Daoy (cell line): ENCODE data around the gene SYNDIG1. TPM values are rescaled to one million over a fixed set of nuclear protein-coding genes. Genes with fewer than 3 reads are reported as not detected.

ENCODE experiments used
- DNase-seq: peaks from one replicate; pipeline ENCODE4 v3.0.0-alpha.2; 2015; ENCODE audit warnings: low read depth
- total RNA-seq: library from RNA; depleted of rRNA; stranded (reverse); fragments of >200 nt; shearing (Covaris generic); gene quantifications from 2 replicates; pipeline ENCODE4 v1.2.3, GENCODE V29; 2014

The SYNDIG1 gene
- total RNA-seq, 1 experiment from 2014 or later: 0.91 TPM

- DNase-seq: no peak
Observed at GRCh38 chr20:24583169-24583792, 113.9 kb downstream of the SYNDIG1 start.

DNA sequence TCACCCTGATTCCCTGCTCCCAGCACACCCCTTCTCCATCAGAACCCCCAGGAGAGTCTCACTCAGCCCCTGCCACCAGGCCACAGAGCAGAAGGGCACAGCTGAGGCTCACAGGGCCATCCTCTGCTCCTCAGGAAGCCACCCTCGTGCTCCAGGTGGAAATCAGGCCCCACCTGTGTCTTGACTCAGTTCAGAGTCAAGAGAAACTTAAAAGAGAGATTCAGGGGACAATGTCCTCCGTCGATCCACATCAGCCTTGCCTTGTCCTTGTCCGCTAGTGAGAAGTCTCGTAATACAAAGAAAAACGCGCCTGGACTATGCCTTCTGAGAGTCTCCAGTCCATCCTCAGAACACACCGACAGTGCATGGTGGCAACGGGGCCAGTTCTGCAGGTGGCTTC, 114.6 kb downstream of the SYNDIG1 start:
- DNase-seq: no peak

GRCh38 chr20:24584538-24585356, 115.3 kb downstream of the SYNDIG1 start:
- no peak for DNase-seq

DNA sequence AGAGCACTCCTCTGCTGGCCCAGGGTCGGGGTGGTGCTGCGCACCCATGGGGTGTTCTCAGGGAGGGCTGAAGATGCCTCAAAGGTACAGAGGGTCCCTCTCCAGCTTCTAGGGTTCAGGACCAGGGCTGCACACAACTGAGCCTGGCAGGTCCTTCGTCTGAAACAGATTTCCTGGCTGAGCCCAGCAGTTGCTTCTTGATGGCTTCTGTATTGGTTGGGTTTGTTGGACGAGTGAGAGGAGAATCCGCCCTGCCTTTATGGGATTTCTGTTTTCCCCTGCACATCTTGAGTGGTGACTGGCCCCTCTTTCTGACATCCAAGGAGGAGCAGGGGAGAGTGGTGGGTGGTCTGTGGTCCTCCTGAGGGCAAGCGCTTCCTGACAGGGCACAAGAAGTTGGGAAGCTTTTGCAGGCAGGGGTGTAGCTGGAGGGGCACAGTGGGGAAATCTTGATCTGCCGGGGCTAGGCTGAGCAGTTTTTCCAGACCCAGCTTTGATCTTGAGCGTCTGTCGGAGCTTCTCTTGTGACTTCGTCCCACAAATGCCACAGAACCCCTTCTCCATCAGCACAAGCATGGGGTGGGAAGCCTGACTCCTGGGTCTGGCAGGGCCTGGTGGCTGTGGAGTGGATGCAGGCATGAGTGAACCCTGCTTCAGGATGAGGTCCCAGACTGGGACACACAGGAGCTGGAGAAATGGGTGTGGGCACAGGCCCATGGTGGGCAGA, 116.5 kb downstream of the SYNDIG1 start:
- DNase-seq: no peak

DNA sequence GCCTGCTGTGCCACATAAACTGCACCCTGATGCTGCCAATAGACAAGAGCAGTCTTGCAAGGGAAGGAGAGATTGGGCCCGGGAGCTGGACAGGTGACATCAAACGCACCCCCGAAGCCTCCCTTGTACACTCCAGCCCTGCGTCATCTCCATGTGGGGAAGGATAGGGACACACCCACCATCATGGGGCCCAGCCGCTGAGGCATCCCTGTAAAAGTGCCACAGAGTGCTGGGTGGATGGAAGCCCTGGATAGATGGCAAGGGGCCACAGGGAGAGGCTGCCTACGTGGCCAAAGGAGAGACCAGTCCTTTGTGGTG, 117.1 kb downstream of the SYNDIG1 start:
- DNase-seq: no peak

GRCh38 chr20:24587384-24588046, 118.1 kb downstream of the SYNDIG1 start:
- DNase-seq: no peak

- DNase-seq: no peak
Observed at GRCh38 chr20:24588047-24588635, 118.7 kb downstream of the SYNDIG1 start.

- no peak for DNase-seq
Observed at GRCh38 chr20:24588725-24589340, 119.4 kb downstream of the SYNDIG1 start.

GRCh38 chr20:24589381-24589780, 120.0 kb downstream of the SYNDIG1 start:
- no peak for DNase-seq

GRCh38 chr20:24589815-24590177, 120.4 kb downstream of the SYNDIG1 start:
- DNase-seq: no peak

DNA sequence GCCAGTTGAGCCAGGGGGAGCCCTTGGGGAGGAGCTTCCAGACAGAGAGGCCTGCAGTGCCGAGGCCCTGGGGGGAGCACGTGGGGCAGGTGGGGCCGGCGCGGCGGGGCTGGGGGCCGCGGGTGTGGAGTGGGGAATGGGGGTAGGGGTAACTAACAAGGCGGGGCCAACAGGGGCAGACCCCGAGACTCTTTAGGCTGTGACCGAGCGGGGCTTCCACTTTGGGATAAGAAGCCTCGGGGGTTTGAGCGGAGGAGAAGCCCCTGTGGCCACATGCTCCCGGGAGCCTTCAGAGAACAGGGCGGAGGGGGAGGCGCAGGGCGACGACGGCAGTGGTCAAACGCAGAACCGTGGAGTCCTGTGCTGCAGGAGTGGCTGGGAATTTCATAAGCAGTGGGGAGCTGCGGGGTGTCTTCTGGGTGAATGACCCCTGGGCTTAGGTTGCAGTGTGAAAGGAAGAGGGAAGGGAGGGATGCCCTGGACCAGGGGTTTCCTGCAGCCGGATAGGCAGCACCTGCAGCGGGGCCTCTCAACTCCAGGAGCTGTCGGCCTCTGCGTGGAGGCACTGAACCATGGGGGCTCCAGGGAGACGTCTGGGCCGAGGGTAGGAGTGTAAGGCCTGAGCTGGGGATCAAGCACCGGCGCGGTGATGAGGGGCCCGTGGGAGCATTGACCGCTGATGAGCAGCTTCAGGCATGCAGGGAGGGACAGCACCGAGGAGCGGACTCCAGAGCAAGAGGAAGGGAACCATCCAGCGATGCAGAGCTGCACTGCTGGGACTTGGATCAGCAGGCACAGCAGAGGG, 121.0 kb downstream of the SYNDIG1 start:
- DNase-seq: no peak

DNA sequence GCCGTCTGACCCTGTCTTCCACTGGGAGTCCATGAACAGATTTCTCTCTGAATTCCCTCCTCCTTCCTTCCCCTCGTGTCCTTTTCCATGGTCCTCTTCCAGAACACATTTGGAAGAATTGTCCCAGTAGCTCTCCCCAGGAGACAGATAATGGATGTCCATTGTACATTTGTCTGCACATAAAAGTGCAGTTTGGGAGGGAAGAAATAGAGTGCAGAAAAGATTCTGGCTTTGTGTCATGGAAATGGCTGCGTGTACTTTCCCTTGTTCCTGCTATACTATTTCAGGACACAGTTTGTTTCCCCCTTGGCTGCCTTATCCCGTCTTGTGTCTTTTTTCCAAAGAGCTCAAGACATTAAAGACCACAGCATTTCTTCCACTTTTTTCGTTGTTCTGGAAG, 127.6 kb downstream of the SYNDIG1 start:
- no peak for DNase-seq

- no peak for DNase-seq
Observed at GRCh38 chr20:24598346-24598745, 128.9 kb downstream of the SYNDIG1 start.

DNA sequence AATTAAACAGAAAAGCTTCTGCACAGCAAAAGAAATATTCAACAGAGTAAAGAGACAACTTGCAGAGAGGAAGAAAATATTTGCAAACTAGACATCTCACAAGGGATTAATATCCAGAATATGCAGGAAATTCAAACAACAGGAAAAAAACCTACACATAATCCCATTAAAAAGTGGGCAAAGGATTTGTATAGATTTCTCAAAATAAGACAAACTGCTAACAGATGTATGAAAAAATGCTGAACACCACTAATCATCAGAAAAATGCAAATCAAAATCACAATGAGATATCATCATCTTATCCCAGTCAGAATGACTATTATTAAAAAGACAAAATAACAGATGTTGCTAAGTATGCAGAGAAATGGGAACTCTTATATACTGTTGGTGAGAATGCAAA, 129.6 kb downstream of the SYNDIG1 start:
- no peak for DNase-seq

DNA sequence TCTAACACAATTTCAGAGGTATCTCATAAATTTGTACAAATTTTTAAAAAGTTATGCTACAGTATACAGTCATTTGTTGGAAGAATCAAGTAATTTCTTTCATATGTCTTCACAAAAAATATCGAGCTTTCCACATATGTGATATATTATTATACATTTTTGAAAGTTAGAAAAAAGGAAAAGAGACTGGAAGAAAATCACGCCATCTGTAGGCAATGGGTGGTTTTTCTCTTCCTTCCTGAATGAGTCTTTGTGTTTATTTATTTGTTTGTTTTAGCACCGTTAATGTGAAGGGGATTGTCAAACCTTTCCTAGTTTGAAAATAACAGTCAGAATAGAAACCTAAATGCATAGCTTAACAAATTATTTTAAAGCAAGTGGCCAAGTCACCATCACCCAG, 130.6 kb downstream of the SYNDIG1 start:
- no peak for DNase-seq

DNA sequence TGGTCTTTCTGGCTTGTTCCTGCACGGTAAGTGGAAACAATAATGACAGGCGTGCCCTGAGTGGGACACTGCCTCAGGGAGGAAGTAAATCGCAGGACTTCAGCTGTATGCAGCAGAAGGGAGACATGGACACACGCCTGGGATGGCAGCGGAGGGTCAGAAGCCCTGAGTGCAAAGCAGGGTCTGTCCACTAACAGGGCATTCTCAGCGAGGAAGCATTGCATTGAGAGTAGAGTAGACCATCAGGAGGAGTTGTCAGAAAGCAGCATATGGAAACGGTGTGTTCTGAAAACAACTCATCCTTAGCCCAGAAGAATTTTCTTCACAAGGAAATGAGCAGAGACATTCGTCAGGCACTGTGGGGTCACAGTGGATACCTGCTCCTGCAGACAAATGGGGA, 134.0 kb downstream of the SYNDIG1 start:
- no peak for DNase-seq

GRCh38 chr20:24604966-24605665, 135.7 kb downstream of the SYNDIG1 start:
- no peak for DNase-seq

GRCh38 chr20:24605937-24606455, 136.6 kb downstream of the SYNDIG1 start:
- DNase-seq: no peak

- no peak for DNase-seq
Observed at GRCh38 chr20:24607402-24607801, 138.0 kb downstream of the SYNDIG1 start.
